ENCODE data around the gene PPFIBP1. TPM values are rescaled to one million over a fixed set of nuclear protein-coding genes. Genes with fewer than 3 reads are reported as not detected.

Gene PPFIBP1
- total RNA-seq, 2 experiments from 2014 or later: 14.6 to 18.2 TPM

DNA sequence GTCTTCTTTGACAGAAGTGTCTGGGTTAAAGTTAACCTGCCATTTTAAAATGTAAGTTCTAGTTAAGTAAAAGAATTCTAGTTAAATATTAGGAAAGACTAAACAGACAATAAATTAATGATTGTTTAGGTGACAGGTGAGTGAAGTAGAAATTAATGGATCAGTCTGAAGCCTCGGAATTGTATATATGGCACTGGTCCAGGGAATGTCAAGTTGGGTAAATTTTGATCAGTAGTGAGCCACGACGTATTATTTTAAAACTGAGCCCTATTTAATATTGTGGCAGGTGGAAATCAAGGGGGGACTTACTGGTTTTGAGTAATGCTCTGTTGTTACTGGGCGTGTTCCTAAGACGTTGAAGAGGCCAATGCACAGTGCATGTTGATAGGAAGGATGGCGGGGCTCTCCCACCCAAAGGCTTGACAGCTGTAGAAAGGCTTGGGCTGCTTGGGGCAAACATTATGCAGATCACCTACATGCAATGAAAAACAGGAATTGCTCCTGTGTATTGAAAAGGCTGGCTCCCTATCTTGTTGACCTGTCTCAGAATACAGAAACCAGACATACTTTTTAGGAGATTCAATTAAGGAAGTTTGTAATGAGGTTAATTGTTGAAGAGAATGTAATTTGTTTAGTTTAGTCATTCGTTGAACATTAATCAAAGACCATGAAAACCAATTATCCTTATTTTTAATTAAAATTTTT is 5.9 kb upstream of the PPFIBP1 start:
- Mint-ChIP-seq H3K27me3 (peaks cover 26% of the 10 kb centered on the region), H3K36me3 (peaks cover 2% of the 10 kb centered on the region), H3K4me3 (no peak overlapping the region), H3K27ac (no peak overlapping the region), H3K4me1 (peaks cover 5% of the 10 kb centered on the region), H3K9me3 (no peaks in the 10 kb centered on the region)
- ATAC-seq (ENCODE audit: low read depth) (no peak), DNase-seq (no peak)
- POLR2A ChIA-PET: no interaction called here

DNA sequence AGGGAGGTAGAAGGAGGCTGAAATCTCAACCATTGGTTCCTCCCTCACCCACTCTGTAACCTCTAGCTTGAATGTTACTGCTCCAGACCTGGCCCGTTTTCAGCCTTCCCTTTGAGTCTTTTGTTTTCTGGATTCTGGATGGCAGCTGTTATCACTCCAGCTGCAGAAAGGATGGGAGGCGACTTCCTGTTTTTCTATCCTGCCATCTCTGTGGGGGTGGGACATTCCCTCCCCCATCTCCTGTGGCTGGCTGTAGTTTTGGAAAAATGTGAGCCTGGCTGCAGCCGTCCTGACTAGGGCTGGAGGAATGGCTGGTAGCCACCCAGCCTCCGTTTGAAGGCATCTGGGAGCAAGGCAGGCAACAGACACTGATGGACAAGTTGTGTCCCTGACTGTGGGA is 2.9 kb upstream of the PPFIBP1 start:
- peaks cover 29% of the 10 kb centered on the region for H3K27me3 Mint-ChIP-seq
- POLR2A ChIA-PET: no interaction called here

GRCh38 chr12:27521981-27522380 is 2.0 kb upstream of the PPFIBP1 start:
- no peak overlapping the region for H3K27ac Mint-ChIP-seq
- POLR2A ChIA-PET: no interaction called here
- H3K4me3 Mint-ChIP-seq: no peak overlapping the region
- no peak for ATAC-seq (ENCODE audit: low read depth)
- no peak for DNase-seq
- H3K9me3 Mint-ChIP-seq: no peaks in the 10 kb centered on the region
- H3K4me1 Mint-ChIP-seq: peaks cover 26% of the 10 kb centered on the region
- H3K27me3 Mint-ChIP-seq: peaks cover 22% of the 10 kb centered on the region
- peaks cover 4% of the 10 kb centered on the region for H3K36me3 Mint-ChIP-seq

More for the DNA sequence above, 2.9 kb upstream of the PPFIBP1 start:
- H3K36me3 Mint-ChIP-seq: peaks cover 4% of the 10 kb centered on the region
- no peak for ATAC-seq (ENCODE audit: low read depth)
- peaks cover 24% of the 10 kb centered on the region for H3K4me1 Mint-ChIP-seq
- H3K4me3 Mint-ChIP-seq: no peak overlapping the region
- no peaks in the 10 kb centered on the region for H3K9me3 Mint-ChIP-seq
- H3K27ac Mint-ChIP-seq: no peak overlapping the region
- DNase-seq: no peak

GRCh38 chr12:27523305-27523641 is 733 bp upstream of the PPFIBP1 start:
- no peak for DNase-seq

GRCh38 chr12:27524494-27524835 is 459 bp downstream of the PPFIBP1 start:
- Mint-ChIP-seq H3K27ac (peak overlapping the region; percentile 95), H3K9me3 (no peaks in the 10 kb centered on the region), H3K4me3 (peak overlapping the region; percentile 97), H3K4me1 (peaks cover 26% of the 10 kb centered on the region), H3K36me3 (peaks cover 14% of the 10 kb centered on the region), H3K27me3 (peaks cover 19% of the 10 kb centered on the region)
- POLR2A ChIA-PET: interaction anchor here (0.6 to 2.0 kb wide), 6 partner anchors 10 to 89 kb away, joined by 3 to 12 read pairs (median 6); no protein-coding TSS in a partner anchor
- DNase-seq (no peak), ATAC-seq (ENCODE audit: low read depth) (no peak)

More at GRCh38 chr12:27523305-27523641, 733 bp upstream of the PPFIBP1 start:
- H3K36me3 Mint-ChIP-seq: peaks cover 8% of the 10 kb centered on the region
- H3K27me3 Mint-ChIP-seq: peaks cover 17% of the 10 kb centered on the region
- peak overlapping the region; percentile 95 for H3K27ac Mint-ChIP-seq
- H3K4me3 Mint-ChIP-seq: peak overlapping the region; percentile 97
- POLR2A ChIA-PET: interaction anchor here (1.1 to 2.0 kb wide), 5 partner anchors 9 to 87 kb away, joined by 3 to 12 read pairs (median 7); no protein-coding TSS in a partner anchor
- H3K4me1 Mint-ChIP-seq: peaks cover 26% of the 10 kb centered on the region
- no peak for ATAC-seq (ENCODE audit: low read depth)
- H3K9me3 Mint-ChIP-seq: no peaks in the 10 kb centered on the region

- H3K4me3 Mint-ChIP-seq: peak overlapping the region; percentile 97
- DNase-seq: no peak
- peaks cover 16% of the 10 kb centered on the region for H3K36me3 Mint-ChIP-seq
- peaks cover 28% of the 10 kb centered on the region for H3K4me1 Mint-ChIP-seq
- no peaks in the 10 kb centered on the region for H3K9me3 Mint-ChIP-seq
- peak overlapping the region; percentile 4 for H3K27ac Mint-ChIP-seq
- POLR2A ChIA-PET: interaction anchor here (1.1 to 1.4 kb wide), 2 partner anchors 10 to 90 kb away, joined by 3 to 12 read pairs; no protein-coding TSS in a partner anchor
- ATAC-seq (ENCODE audit: low read depth): no peak
- H3K27me3 Mint-ChIP-seq: peaks cover 14% of the 10 kb centered on the region
These were observed 1.1 kb downstream of the PPFIBP1 start for GRCh38 chr12:27524839-27525753.

DNA sequence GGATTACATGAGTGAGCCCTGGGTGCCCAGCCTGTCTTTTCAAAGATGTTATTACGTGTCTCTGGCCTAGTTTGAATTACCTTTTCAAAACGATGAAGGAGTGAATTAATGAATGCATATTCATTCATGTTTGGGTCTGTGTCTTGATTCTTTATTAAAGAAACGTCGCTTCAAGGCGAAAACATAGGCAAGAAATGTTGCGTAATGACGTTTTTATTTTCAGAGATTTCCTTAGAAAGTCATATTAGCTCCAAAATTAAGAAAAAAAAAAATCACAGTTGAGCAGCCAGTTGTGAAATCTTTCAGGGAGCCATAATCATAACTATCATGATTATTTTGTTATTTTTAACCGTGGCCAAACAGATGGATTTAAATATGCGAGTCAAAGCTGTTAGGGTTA is 3.5 kb downstream of the PPFIBP1 start:
- Mint-ChIP-seq H3K4me1 (peaks cover 33% of the 10 kb centered on the region), H3K27ac (no peak overlapping the region), H3K4me3 (no peak overlapping the region), H3K9me3 (no peaks in the 10 kb centered on the region), H3K36me3 (peaks cover 20% of the 10 kb centered on the region), H3K27me3 (peaks cover 11% of the 10 kb centered on the region)
- POLR2A ChIA-PET: no interaction called here
- ATAC-seq (ENCODE audit: low read depth) (no peak), DNase-seq (no peak)

GRCh38 chr12:27528788-27529187 is 4.8 kb downstream of the PPFIBP1 start:
- peaks cover 31% of the 10 kb centered on the region for H3K4me1 Mint-ChIP-seq
- no peak overlapping the region for H3K4me3 Mint-ChIP-seq
- no peak overlapping the region for H3K27ac Mint-ChIP-seq
- ATAC-seq (ENCODE audit: low read depth) (no peak), DNase-seq (no peak)
- peaks cover 24% of the 10 kb centered on the region for H3K36me3 Mint-ChIP-seq
- H3K9me3 Mint-ChIP-seq: no peaks in the 10 kb centered on the region
- peaks cover 15% of the 10 kb centered on the region for H3K27me3 Mint-ChIP-seq
- POLR2A ChIA-PET: no interaction called here

DNA sequence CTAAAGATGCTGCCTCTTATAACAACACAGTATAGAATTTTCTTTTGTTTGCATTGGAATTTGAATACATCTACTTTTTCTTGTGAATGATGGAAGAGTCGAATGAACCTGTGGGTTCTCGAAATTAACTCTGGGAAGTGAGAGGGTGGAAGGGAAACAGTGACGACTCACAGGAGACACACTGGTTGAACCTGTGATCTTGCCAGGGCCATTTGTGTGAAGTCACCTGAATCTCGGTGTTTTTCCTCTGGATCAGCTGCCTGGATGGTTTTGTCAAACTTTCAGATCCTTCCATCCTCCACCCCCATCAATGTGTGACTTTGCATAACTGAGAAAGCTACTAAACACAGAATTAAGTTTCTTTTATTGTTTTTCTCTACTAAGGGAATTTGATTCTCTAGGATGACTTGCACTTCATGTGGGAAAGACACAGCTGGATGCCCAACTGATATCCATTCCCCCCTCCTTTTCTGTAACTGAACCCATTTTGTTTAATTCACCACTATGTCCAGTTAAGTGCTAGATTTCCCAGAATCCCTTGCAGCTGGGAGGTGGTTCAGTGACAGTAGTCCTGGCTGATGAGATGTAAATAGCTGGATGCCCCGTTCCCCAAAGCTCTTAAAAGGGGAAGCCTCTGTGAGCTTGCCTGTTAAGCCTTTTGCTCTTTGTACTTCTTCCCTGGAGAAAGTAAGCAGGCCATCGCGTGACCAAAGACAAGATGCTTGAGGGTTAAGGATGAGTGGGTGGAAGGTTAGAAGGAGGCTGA is 6.3 kb downstream of the PPFIBP1 start:
- Mint-ChIP-seq H3K27me3 (peaks cover 9% of the 10 kb centered on the region), H3K4me3 (no peak overlapping the region), H3K4me1 (peaks cover 38% of the 10 kb centered on the region), H3K27ac (no peak overlapping the region), H3K36me3 (peaks cover 21% of the 10 kb centered on the region), H3K9me3 (no peaks in the 10 kb centered on the region)
- no peak for ATAC-seq (ENCODE audit: low read depth)
- no peak for DNase-seq
- POLR2A ChIA-PET: no interaction called here

- H3K27me3 Mint-ChIP-seq: peaks cover 9% of the 10 kb centered on the region
- no peaks in the 10 kb centered on the region for H3K9me3 Mint-ChIP-seq
- no peak for DNase-seq
- no peak for ATAC-seq (ENCODE audit: low read depth)
- no peak overlapping the region for H3K4me3 Mint-ChIP-seq
- H3K4me1 Mint-ChIP-seq: peaks cover 36% of the 10 kb centered on the region
- POLR2A ChIA-PET: interaction anchor here (1.1 kb wide), 1 partner anchor 8 kb away, joined by 3 read pairs; the partner anchor contains the start of gene PPFIBP1
- H3K36me3 Mint-ChIP-seq: peaks cover 31% of the 10 kb centered on the region
- no peak overlapping the region for H3K27ac Mint-ChIP-seq
These were observed 7.9 kb downstream of the PPFIBP1 start for GRCh38 chr12:27531896-27532295.

DNA sequence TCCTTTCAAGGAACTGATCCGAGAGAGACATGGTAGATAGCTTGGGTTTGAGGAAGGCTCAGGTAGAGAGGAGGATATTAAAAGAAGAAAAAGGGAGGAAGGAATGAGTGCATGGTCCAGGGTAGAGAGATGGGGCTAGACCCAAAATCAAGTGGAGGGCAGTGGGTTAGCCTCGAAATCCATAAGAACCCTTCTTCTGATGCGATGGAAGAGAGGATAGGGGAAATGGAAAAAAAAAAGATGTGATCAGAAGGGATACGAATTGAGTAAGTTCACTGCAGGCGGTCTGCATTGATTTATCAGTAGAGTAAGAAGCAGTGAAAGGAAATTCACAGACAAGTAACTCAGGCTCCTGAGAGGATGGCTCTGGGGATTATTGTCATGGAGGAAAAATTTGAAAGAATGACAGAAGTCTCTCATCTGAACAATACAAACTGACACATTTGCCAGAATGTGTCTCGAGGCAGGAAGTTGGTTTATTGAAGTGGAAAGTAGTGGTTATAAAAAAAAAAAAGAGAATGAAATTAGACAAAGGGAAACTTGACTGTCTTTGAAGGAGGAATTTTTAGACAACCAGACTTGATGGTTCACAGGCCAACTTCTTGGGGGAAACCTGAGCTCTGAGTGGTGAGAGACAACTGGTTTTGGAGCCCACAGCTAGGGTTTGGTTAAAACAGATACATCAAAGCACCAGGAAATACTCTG is 10.2 kb downstream of the PPFIBP1 start:
- DNase-seq (no peak), ATAC-seq (ENCODE audit: low read depth) (peak; percentile 89)
- Mint-ChIP-seq H3K27me3 (peaks cover 8% of the 10 kb centered on the region), H3K36me3 (peaks cover 32% of the 10 kb centered on the region), H3K27ac (peak overlapping the region; percentile 57), H3K9me3 (no peaks in the 10 kb centered on the region), H3K4me1 (peaks cover 41% of the 10 kb centered on the region), H3K4me3 (peak overlapping the region; percentile 73)
- POLR2A ChIA-PET: interaction anchor here (0.6 to 1.6 kb wide), 4 partner anchors 10 to 701 kb away, joined by 3 to 12 read pairs (median 3); partner anchors contain the start of genes ITPR2 and PPFIBP1

DNA sequence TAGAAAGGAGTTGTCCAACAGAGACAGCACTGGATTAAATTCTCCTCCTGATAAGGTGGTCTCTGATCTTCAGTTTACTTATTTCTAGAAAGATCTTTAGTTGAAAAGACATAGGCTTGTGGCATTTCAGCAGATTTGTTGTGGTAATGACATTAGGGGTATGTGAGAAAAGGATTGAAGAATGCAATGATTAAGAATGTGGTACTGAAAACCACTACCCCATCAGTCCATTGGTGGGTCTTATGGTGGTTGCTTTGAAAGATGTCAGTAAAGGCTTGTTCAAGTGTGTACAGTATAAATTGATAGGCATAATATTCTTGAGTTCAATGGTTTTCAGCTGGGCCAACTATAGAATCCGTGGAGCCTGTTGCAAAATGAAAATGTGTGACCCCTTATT is 10.8 kb downstream of the PPFIBP1 start:
- H3K4me1 Mint-ChIP-seq: peaks cover 41% of the 10 kb centered on the region
- peak overlapping the region; percentile 57 for H3K27ac Mint-ChIP-seq
- DNase-seq (no peak), ATAC-seq (ENCODE audit: low read depth) (peak; percentile 57)
- peaks cover 32% of the 10 kb centered on the region for H3K36me3 Mint-ChIP-seq
- H3K27me3 Mint-ChIP-seq: peaks cover 8% of the 10 kb centered on the region
- H3K9me3 Mint-ChIP-seq: no peaks in the 10 kb centered on the region
- peak overlapping the region; percentile 73 for H3K4me3 Mint-ChIP-seq
- POLR2A ChIA-PET: interaction anchor here (0.6 to 1.6 kb wide), 4 partner anchors 11 to 702 kb away, joined by 3 to 12 read pairs (median 3); partner anchors contain the start of genes ITPR2 and PPFIBP1

All from activated naive CD8-positive, alpha-beta T cell treated with anti-CD3 and anti-CD28 coated beads, Interleukin-2, amount 10 ng/mL, durations not matched to agents 7 days and 5 days (primary cell).